ENCODE measurements around the gene IL34.

The IL34 gene

DNA sequence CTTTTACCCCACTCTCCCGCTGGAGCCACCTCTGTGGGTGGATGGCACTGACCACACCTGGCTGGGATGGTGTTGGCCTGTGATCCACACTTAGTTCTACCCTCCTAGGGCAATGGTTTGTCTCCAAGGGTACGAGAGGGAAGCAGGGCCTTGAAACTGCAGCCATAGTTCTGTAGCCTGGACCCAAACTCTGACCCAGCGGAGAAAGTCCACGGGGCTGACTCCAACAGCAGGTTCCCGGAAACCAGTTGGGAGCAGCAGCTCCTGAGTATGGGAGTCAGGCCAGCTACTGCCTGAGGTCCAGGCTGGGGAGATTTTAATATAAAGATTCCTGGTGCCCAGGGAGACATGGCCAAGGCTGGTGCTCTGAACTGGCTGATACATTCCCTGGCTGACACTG, 63.1 kb downstream of the IL34 start:
- Histone ChIP-seq H2AFZ (ENCODE audit: low read depth, low read length) (no peak overlapping the region), H3K4me2 (ENCODE audit: low read length) (no peak overlapping the region)

GRCh38 chr16:70709942-70710341, 63.6 kb downstream of the IL34 start:
- no peak overlapping the region for H3K4me3 ChIP-seq (ENCODE audit: low read length)
- H3K36me3 ChIP-seq (replicated peaks; ENCODE audit: low read depth, low read length): no peaks in the 10 kb centered on the region
- H3K79me2 ChIP-seq (ENCODE audit: low read length): no peaks in the 10 kb centered on the region
- TF ChIP-seq CTCF (IDR thresholded peaks at IDR 0.05; ENCODE audit: low read depth, low read length): no peak
- TF ChIP-seq EZH2phosphoT487 (IDR thresholded peaks at IDR 0.05; ENCODE audit: low read depth): no peak
- no peak overlapping the region for H3K27ac ChIP-seq (ENCODE audit: low read length)
- no peaks in the 10 kb centered on the region for H3K9me3 ChIP-seq (ENCODE audit: insufficient read depth, low read length)
- H3K4me1 ChIP-seq (ENCODE audit: low read length): no peaks in the 10 kb centered on the region
- H3K4me2 ChIP-seq (ENCODE audit: low read length): no peak overlapping the region
- H4K20me1 ChIP-seq (ENCODE audit: insufficient read depth, low read length): no peaks in the 10 kb centered on the region
- no peak overlapping the region for H2AFZ ChIP-seq (ENCODE audit: low read depth, low read length)
- H3K9ac ChIP-seq (ENCODE audit: low read length): no peak overlapping the region
- no peaks in the 10 kb centered on the region for H3K27me3 ChIP-seq (ENCODE audit: low read depth, low read length)

More for the DNA sequence above, 63.1 kb downstream of the IL34 start:
- H3K79me2 ChIP-seq (ENCODE audit: low read length): no peaks in the 10 kb centered on the region
- no peaks in the 10 kb centered on the region for H3K27me3 ChIP-seq (ENCODE audit: low read depth, low read length)
- H3K9ac ChIP-seq (ENCODE audit: low read length): no peak overlapping the region
- no peaks in the 10 kb centered on the region for H3K4me1 ChIP-seq (ENCODE audit: low read length)
- no peak for TF ChIP-seq CTCF (IDR thresholded peaks at IDR 0.05; ENCODE audit: low read depth, low read length)
- no peak for TF ChIP-seq EZH2phosphoT487 (IDR thresholded peaks at IDR 0.05; ENCODE audit: low read depth)
- H3K9me3 ChIP-seq (ENCODE audit: insufficient read depth, low read length): no peaks in the 10 kb centered on the region
- no peak overlapping the region for H3K4me3 ChIP-seq (ENCODE audit: low read length)
- no peaks in the 10 kb centered on the region for H3K36me3 ChIP-seq (replicated peaks; ENCODE audit: low read depth, low read length)
- no peak overlapping the region for H3K27ac ChIP-seq (ENCODE audit: low read length)
- H4K20me1 ChIP-seq (ENCODE audit: insufficient read depth, low read length): no peaks in the 10 kb centered on the region
